Measurements from ENCODE around the gene RNU1-3. TPM values are rescaled to one million over a fixed set of nuclear protein-coding genes. Genes with fewer than 3 reads are reported as not detected.
"Not testable (repeated sequence)": the region's sequence is repeated elsewhere in the genome, so short reads cannot be mapped to it uniquely, and the experiment has no call there.

RNU1-3 gene
- polyA plus RNA-seq, 1 donor (not counting 4 experiments of a cell fraction or from before 2014, with no cell fraction given): 67.0 TPM

- dilution Hi-C loops (cut with MboI; ENCODE audit: extremely low pct_ligation_motif_present, low sequenced_read_pairs); H3K4me2 ChIP-seq (ENCODE audit: control insufficient read depth, extremely low read depth, insufficient read depth, low read depth, low read length); H3K9me3 ChIP-seq (ENCODE audit: control insufficient read depth, low read depth, low read length); H3K4me3 ChIP-seq (ENCODE audit: control insufficient read depth in 2 of 3, extremely low read depth in 1 of 3, insufficient read depth in 2 of 3, low read depth in 1 of 3, low read length in 3 of 3); H3K9me1 ChIP-seq (ENCODE audit: control insufficient read depth, extremely low read depth, insufficient read depth, low read length); H3K27me3 ChIP-seq (ENCODE audit: control insufficient read depth, extremely low read depth, insufficient read depth, low read length); FAIRE-seq; H3K9ac ChIP-seq (ENCODE audit: control insufficient read depth, extremely low read depth, insufficient read depth, low read length); H3K27ac ChIP-seq (ENCODE audit: control insufficient read depth, insufficient read depth, low read length); DNase-seq (ENCODE audit: low read depth, low spot score); H3K4me1 ChIP-seq (ENCODE audit: control insufficient read depth, extremely low read depth, insufficient read depth, low read length); H4K20me1 ChIP-seq (ENCODE audit: control insufficient read depth, extremely low read depth, insufficient read depth, low read length); H2AFZ ChIP-seq (ENCODE audit: control insufficient read depth, low read length): not testable (repeated sequence)
- H3K36me3 ChIP-seq (ENCODE audit: control insufficient read depth in 2 of 2, extremely low read depth in 1 of 2, insufficient read depth in 2 of 2, low read length in 2 of 2): peaks cover 4 to 17% of the 10 kb centered on the region in 2 experiments
- peaks cover 11% of the 10 kb centered on the region for H3K79me2 ChIP-seq (ENCODE audit: control insufficient read depth, insufficient read depth, low read length)
These were observed 30.8 kb downstream of the RNU1-3 start for GRCh38 chr1:16635959-16636358.

GRCh38 chr1:16633540-16634282 lies 33.0 kb downstream of the RNU1-3 start:
- H4K20me1 ChIP-seq (ENCODE audit: control insufficient read depth, extremely low read depth, insufficient read depth, low read length); DNase-seq (ENCODE audit: low read depth, low spot score); dilution Hi-C loops (cut with MboI; ENCODE audit: extremely low pct_ligation_motif_present, low sequenced_read_pairs); H3K4me2 ChIP-seq (ENCODE audit: control insufficient read depth, extremely low read depth, insufficient read depth, low read depth, low read length); H3K27ac ChIP-seq (ENCODE audit: control insufficient read depth, insufficient read depth, low read length); H3K79me2 ChIP-seq (ENCODE audit: control insufficient read depth, insufficient read depth, low read length); H3K4me3 ChIP-seq (ENCODE audit: control insufficient read depth in 2 of 3, extremely low read depth in 1 of 3, insufficient read depth in 2 of 3, low read depth in 1 of 3, low read length in 3 of 3); H3K9me3 ChIP-seq (ENCODE audit: control insufficient read depth, low read depth, low read length); H3K9me1 ChIP-seq (ENCODE audit: control insufficient read depth, extremely low read depth, insufficient read depth, low read length); H2AFZ ChIP-seq (ENCODE audit: control insufficient read depth, low read length); FAIRE-seq; H3K9ac ChIP-seq (ENCODE audit: control insufficient read depth, extremely low read depth, insufficient read depth, low read length); H3K27me3 ChIP-seq (ENCODE audit: control insufficient read depth, extremely low read depth, insufficient read depth, low read length); H3K4me1 ChIP-seq (ENCODE audit: control insufficient read depth, extremely low read depth, insufficient read depth, low read length): not testable (repeated sequence)
- peaks cover 5 to 24% of the 10 kb centered on the region in 2 experiments for H3K36me3 ChIP-seq (ENCODE audit: control insufficient read depth in 2 of 2, extremely low read depth in 1 of 2, insufficient read depth in 2 of 2, low read length in 2 of 2)

GRCh38 chr1:16632044-16632850 lies 34.5 kb downstream of the RNU1-3 start:
- H3K9me3 ChIP-seq (ENCODE audit: control insufficient read depth, low read depth, low read length); H2AFZ ChIP-seq (ENCODE audit: control insufficient read depth, low read length); dilution Hi-C loops (cut with MboI; ENCODE audit: extremely low pct_ligation_motif_present, low sequenced_read_pairs); H3K4me1 ChIP-seq (ENCODE audit: control insufficient read depth, extremely low read depth, insufficient read depth, low read length); H3K9ac ChIP-seq (ENCODE audit: control insufficient read depth, extremely low read depth, insufficient read depth, low read length); H3K27me3 ChIP-seq (ENCODE audit: control insufficient read depth, extremely low read depth, insufficient read depth, low read length); H3K4me2 ChIP-seq (ENCODE audit: control insufficient read depth, extremely low read depth, insufficient read depth, low read depth, low read length); FAIRE-seq; H3K9me1 ChIP-seq (ENCODE audit: control insufficient read depth, extremely low read depth, insufficient read depth, low read length); DNase-seq (ENCODE audit: low read depth, low spot score); H3K27ac ChIP-seq (ENCODE audit: control insufficient read depth, insufficient read depth, low read length); H4K20me1 ChIP-seq (ENCODE audit: control insufficient read depth, extremely low read depth, insufficient read depth, low read length); H3K79me2 ChIP-seq (ENCODE audit: control insufficient read depth, insufficient read depth, low read length); H3K4me3 ChIP-seq (ENCODE audit: control insufficient read depth in 2 of 3, extremely low read depth in 1 of 3, insufficient read depth in 2 of 3, low read depth in 1 of 3, low read length in 3 of 3): not testable (repeated sequence)
- H3K36me3 ChIP-seq (ENCODE audit: control insufficient read depth in 2 of 2, extremely low read depth in 1 of 2, insufficient read depth in 2 of 2, low read length in 2 of 2): peaks cover 12 to 30% of the 10 kb centered on the region in 2 experiments
